Psoas muscle (tissue), 8 donors: ENCODE measurements around the gene ME1. TPM values are rescaled to one million over a fixed set of nuclear protein-coding genes. Genes with fewer than 3 reads are reported as not detected.

ENCODE experiments used
- ATAC-seq, 4 donors: fragments of 200-7000 bp; cut with Tn5 transposase; one replicate each; pipeline ENCODE4 v1.9.1; 2020; ENCODE audit warnings: moderate library complexity in 3 of 4, mild to moderate bottlenecking in 2 of 4
- DNase-seq, 2 donors: peaks; one replicate each; pipeline ENCODE4 v3.0.0-alpha.2; 2020
- H3K27ac ChIP-seq: fragments of 200-600 bp; one replicate; pipeline ENCODE4 v1.8.0; 2022
- H3K27me3 ChIP-seq, 3 donors: fragments of 200-600 bp in 1 of 3; one replicate each; pipeline versions ENCODE4 v1.6.1 to v1.8.0; 2013 to 2022; ENCODE audit warnings: low read length in 2 of 3, mild to moderate bottlenecking in 2 of 3, moderate library complexity in 1 of 3; ENCODE audit not compliant: insufficient read depth in 3 of 3
- H3K36me3 ChIP-seq, 2 donors: fragments of 200-600 bp in 1 of 2; one replicate each; pipeline versions ENCODE4 v1.6.1 to v1.8.0; 2013 to 2022; ENCODE audit warnings: low read depth in 1 of 2, mild to moderate bottlenecking in 1 of 2, moderate library complexity in 1 of 2; ENCODE audit not compliant: insufficient read depth in 1 of 2
- H3K4me1 ChIP-seq: fragments of 200-600 bp; one replicate; pipeline ENCODE4 v1.8.0; 2022
- H3K4me3 ChIP-seq: fragments of 200-600 bp; one replicate; pipeline ENCODE4 v1.8.0; 2022; ENCODE audit warnings: mild to moderate bottlenecking
- H3K9me3 ChIP-seq: fragments of 200-600 bp; one replicate; pipeline ENCODE4 v1.8.0; 2022
- WGBS, 3 donors: extraction: QIAGEN DNeasy Blood & Tissue Kit; methylation state at CpG; one replicate each; pipeline versions ENCODE4 v1.1.6 to v1.1.7; 2013; 5-methylcytosine and 5-hydroxymethylcytosine counted together
- intact Hi-C, 2 donors: fragments of 100-400 bp; cut with DNase I; formaldehyde crosslinking; loops; one replicate each; pipeline versions ENCODE4 v1.11.0 to v1.14.2; 2022
- polyA plus RNA-seq, 3 donors: library from polyadenylated mRNA; stranded (reverse); fragments of 200-250 nt; gene quantifications; one replicate each; pipeline ENCODE4 v1.2.3, GENCODE V29; 2013
- total RNA-seq, 4 donors: library from RNA; stranded (reverse); fragmentation: NEBNext Ultra II Directional in 2 of 4; extraction: Animal tissue kit (Norgen Biotek cat#: 25700) in 2 of 4; gene quantifications; one replicate each; pipeline versions ENCODE4 v1.2.1 to v1.2.4, GENCODE V29; 2021 to 2023
- TF ChIP-seq, protein P1 (sequence below): fragments of 200-600 bp; IDR thresholded peaks from one replicate; pipeline ENCODE4 v1.8.0; 2022; ENCODE audit warnings: antibody characterized with exemption
- donor health status: healthy with polysubstance abuse.
- donor health status: DM: no; HTN: no; CAD: no; lungs with moderate emphysema.
- donor health status: Bipolar disorder and iron deficiency.
- donor health status: healthy.
- donor health status: DM: yes; HTN: yes; CAD: no.
- donor health status: DM: no; HTN: no; CAD: no.
- donor health status: DM: no; HTN: no; CAD: no.
- donor health status: DM: yes; HTN: yes; CAD: no.

Gene ME1
- total and polyA plus RNA-seq, 7 donors = 13.5 to 52.2 (median 33.2) TPM

GRCh38 chr6:83252719-83253118 lies 178.1 kb downstream of the ME1 start:
- intact Hi-C loops = no loop called here
- no peaks in the 10 kb centered on the region for H3K4me1 ChIP-seq
- ATAC-seq (no peak), DNase-seq (no peak)
- no peak overlapping the region for H3K4me3 ChIP-seq
- H3K27me3 ChIP-seq = no peaks in the 10 kb centered on the region
- TF ChIP-seq, protein P1, sequence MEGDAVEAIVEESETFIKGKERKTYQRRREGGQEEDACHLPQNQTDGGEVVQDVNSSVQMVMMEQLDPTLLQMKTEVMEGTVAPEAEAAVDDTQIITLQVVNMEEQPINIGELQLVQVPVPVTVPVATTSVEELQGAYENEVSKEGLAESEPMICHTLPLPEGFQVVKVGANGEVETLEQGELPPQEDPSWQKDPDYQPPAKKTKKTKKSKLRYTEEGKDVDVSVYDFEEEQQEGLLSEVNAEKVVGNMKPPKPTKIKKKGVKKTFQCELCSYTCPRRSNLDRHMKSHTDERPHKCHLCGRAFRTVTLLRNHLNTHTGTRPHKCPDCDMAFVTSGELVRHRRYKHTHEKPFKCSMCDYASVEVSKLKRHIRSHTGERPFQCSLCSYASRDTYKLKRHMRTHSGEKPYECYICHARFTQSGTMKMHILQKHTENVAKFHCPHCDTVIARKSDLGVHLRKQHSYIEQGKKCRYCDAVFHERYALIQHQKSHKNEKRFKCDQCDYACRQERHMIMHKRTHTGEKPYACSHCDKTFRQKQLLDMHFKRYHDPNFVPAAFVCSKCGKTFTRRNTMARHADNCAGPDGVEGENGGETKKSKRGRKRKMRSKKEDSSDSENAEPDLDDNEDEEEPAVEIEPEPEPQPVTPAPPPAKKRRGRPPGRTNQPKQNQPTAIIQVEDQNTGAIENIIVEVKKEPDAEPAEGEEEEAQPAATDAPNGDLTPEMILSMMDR = no peak
- H3K9me3 ChIP-seq = no peaks in the 10 kb centered on the region
- 89 to 96% (median 94%) methylated on average over 1 of the region's 1 CpG for WGBS, 3 donors
- H3K36me3 ChIP-seq = peaks cover 0 to 26% of the 10 kb centered on the region in 2 donors
- no peak overlapping the region for H3K27ac ChIP-seq

GRCh38 chr6:83250235-83250634 lies 180.6 kb downstream of the ME1 start:
- no peak for DNase-seq
- Histone ChIP-seq H3K4me1 (no peaks in the 10 kb centered on the region), H3K27ac (no peak overlapping the region), H3K27me3 (no peaks in the 10 kb centered on the region), H3K9me3 (no peaks in the 10 kb centered on the region), H3K4me3 (no peak overlapping the region), H3K36me3 (peaks cover 0 to 26% of the 10 kb centered on the region in 2 donors)
- TF ChIP-seq, protein P1 = no peak
- ATAC-seq = no peak
- intact Hi-C loops = no loop called here

DNA sequence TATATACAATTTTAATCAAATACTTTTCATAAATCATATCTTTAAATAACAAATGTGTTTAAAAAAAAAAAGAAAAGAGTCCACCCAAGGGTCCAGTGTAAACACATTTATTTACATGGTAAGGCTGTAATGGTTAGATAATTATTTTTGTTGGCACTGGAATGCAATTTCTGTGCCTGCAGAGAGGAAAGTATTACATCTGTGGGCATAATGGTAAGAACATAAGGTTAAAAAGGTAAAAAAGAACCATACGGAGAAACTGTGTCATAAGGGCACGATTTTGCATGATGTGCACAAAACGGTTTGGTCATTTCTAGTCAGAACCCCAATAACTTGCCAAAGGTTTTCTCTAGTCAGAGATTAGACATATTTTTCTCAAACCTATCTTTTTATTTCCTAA lies 183.4 kb downstream of the ME1 start:
- Histone ChIP-seq H3K36me3 (peaks cover 0 to 16% of the 10 kb centered on the region in 2 donors), H3K4me1 (no peaks in the 10 kb centered on the region), H3K27ac (no peak overlapping the region), H3K27me3 (no peaks in the 10 kb centered on the region), H3K4me3 (no peak overlapping the region), H3K9me3 (no peaks in the 10 kb centered on the region)
- intact Hi-C loops = no loop called here
- WGBS, 3 donors = 79 to 93% (median 92%) methylated on average over 3 of the region's 3 CpGs
- DNase-seq (no peak), ATAC-seq (no peak)
- TF ChIP-seq, protein P1 = no peak

DNA sequence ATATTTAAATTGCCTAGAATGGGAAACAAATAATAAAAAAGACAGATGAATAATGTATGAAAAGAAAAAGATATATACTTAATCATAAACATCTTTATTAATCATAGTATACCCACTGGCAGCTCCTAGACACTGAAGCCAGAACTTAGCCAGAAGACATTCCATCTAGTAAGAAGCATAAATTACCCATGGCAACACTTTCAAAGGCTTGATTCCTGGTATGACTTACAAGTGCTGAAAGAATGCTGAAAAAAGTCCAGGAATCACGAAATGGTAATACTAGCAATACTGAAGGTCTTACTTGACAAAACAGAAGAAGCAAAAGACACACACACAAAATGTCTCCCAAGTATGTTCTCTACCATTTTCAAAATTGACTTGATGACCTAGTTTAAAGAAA lies 199.7 kb downstream of the ME1 start:
- Histone ChIP-seq H3K9me3 (no peaks in the 10 kb centered on the region), H3K36me3 (peaks cover 0 to 28% of the 10 kb centered on the region in 2 donors), H3K27me3 (no peaks in the 10 kb centered on the region), H3K4me3 (no peak overlapping the region), H3K27ac (no peak overlapping the region), H3K4me1 (no peaks in the 10 kb centered on the region)
- intact Hi-C loops = no loop called here
- DNase-seq = no peak
- no peak for ATAC-seq
- WGBS, 3 donors = 24 to 53% (median 43%) methylated on average over 1 of the region's 1 CpG
- TF ChIP-seq, protein P1 = no peak

- H3K4me3 ChIP-seq = no peak overlapping the region
- ATAC-seq (no peak), DNase-seq (no peak)
- intact Hi-C loops = no loop called here
- WGBS, 3 donors = 73 to 80% (median 77%) methylated on average over 1 of the region's 1 CpG
- no peaks in the 10 kb centered on the region for H3K27me3 ChIP-seq
- H3K4me1 ChIP-seq = no peaks in the 10 kb centered on the region
- TF ChIP-seq, protein P1 = no peak
- peaks cover 0 to 44% of the 10 kb centered on the region in 2 donors for H3K36me3 ChIP-seq
- no peaks in the 10 kb centered on the region for H3K9me3 ChIP-seq
- no peak overlapping the region for H3K27ac ChIP-seq
These were observed 204.3 kb downstream of the ME1 start for GRCh38 chr6:83226517-83226916.
